ENCODE data around the gene MYL4. TPM values are rescaled to one million over a fixed set of nuclear protein-coding genes. Genes with fewer than 3 reads are reported as not detected.

MYL4 gene
- polyA plus RNA-seq, 1 experiment = 0.21 TPM

- no peak for TF ChIP-seq CTCF (IDR thresholded peaks at IDR 0.05; ENCODE audit: insufficient read depth, low read depth, low read length)
- H3K36me3 ChIP-seq (ENCODE audit: control insufficient read depth, insufficient read depth, low read length) = no peaks in the 10 kb centered on the region
- H3K27me3 ChIP-seq (ENCODE audit: control insufficient read depth, insufficient read depth, low read length) = no peaks in the 10 kb centered on the region
- ChIA-PET POLR2A (no interaction called here), CTCF (interaction anchor here (1.2 to 1.7 kb wide), 3 partner anchors 9 to 86 kb away, joined by 3 to 12 read pairs (median 4); partner anchors contain the start of gene EFCAB13)
- DNase-seq (ENCODE audit: low read depth) = no peak
- no peak overlapping the region for H3K4me3 ChIP-seq (ENCODE audit: low read depth, low read length)
Measured at GRCh38 chr17:47237841-47238240, 28.7 kb downstream of the MYL4 start.

GRCh38 chr17:47238321-47239010, 29.3 kb downstream of the MYL4 start:
- no peak for TF ChIP-seq CTCF (IDR thresholded peaks at IDR 0.05; ENCODE audit: insufficient read depth, low read depth, low read length)
- H3K4me3 ChIP-seq (ENCODE audit: low read depth, low read length) = no peak overlapping the region
- H3K27me3 ChIP-seq (ENCODE audit: control insufficient read depth, insufficient read depth, low read length) = no peaks in the 10 kb centered on the region
- ChIA-PET CTCF (interaction anchor here (0.9 to 1.5 kb wide), 2 partner anchors 8 to 9 kb away, joined by 4 read pairs; no protein-coding TSS in a partner anchor), POLR2A (no interaction called here)
- H3K36me3 ChIP-seq (ENCODE audit: control insufficient read depth, insufficient read depth, low read length) = no peaks in the 10 kb centered on the region
- DNase-seq (ENCODE audit: low read depth) = no peak

- DNase-seq (ENCODE audit: low read depth) = no peak
- POLR2A ChIA-PET = no interaction called here
- no peak overlapping the region for H3K4me3 ChIP-seq (ENCODE audit: low read depth, low read length)
- CTCF ChIA-PET = interaction anchor here (0.7 to 2.2 kb wide), 5 partner anchors 9 to 376 kb away, joined by 3 to 11 read pairs (median 5); no protein-coding TSS in a partner anchor
- H3K27me3 ChIP-seq (ENCODE audit: control insufficient read depth, insufficient read depth, low read length) = no peaks in the 10 kb centered on the region
- no peak for TF ChIP-seq CTCF (IDR thresholded peaks at IDR 0.05; ENCODE audit: insufficient read depth, low read depth, low read length)
- H3K36me3 ChIP-seq (ENCODE audit: control insufficient read depth, insufficient read depth, low read length) = no peaks in the 10 kb centered on the region
Measured at GRCh38 chr17:47239619-47239966, 30.4 kb downstream of the MYL4 start.

- ChIA-PET CTCF (interaction anchor here (0.7 to 2.2 kb wide), 5 partner anchors 10 to 376 kb away, joined by 3 to 11 read pairs (median 5); no protein-coding TSS in a partner anchor), POLR2A (no interaction called here)
- DNase-seq (ENCODE audit: low read depth) = peak; percentile 85
Measured at GRCh38 chr17:47239967-47240651, 31.0 kb downstream of the MYL4 start.

More at GRCh38 chr17:47239967-47240651, 31.0 kb downstream of the MYL4 start:
- Histone ChIP-seq H3K4me3 (ENCODE audit: low read depth, low read length) (no peak overlapping the region), H3K27me3 (ENCODE audit: control insufficient read depth, insufficient read depth, low read length) (no peaks in the 10 kb centered on the region), H3K36me3 (ENCODE audit: control insufficient read depth, insufficient read depth, low read length) (no peaks in the 10 kb centered on the region)
- no peak for TF ChIP-seq CTCF (IDR thresholded peaks at IDR 0.05; ENCODE audit: insufficient read depth, low read depth, low read length)
